Measurements from ENCODE around the gene ERAP2. TPM values are rescaled to one million over a fixed set of nuclear protein-coding genes. Genes with fewer than 3 reads are reported as not detected.

The ERAP2 gene
- polyA plus RNA-seq, 1 donor (not counting 4 experiments of a cell fraction or from before 2014, with no cell fraction given), result 41.0 TPM

- TF ChIP-seq, protein P1, sequence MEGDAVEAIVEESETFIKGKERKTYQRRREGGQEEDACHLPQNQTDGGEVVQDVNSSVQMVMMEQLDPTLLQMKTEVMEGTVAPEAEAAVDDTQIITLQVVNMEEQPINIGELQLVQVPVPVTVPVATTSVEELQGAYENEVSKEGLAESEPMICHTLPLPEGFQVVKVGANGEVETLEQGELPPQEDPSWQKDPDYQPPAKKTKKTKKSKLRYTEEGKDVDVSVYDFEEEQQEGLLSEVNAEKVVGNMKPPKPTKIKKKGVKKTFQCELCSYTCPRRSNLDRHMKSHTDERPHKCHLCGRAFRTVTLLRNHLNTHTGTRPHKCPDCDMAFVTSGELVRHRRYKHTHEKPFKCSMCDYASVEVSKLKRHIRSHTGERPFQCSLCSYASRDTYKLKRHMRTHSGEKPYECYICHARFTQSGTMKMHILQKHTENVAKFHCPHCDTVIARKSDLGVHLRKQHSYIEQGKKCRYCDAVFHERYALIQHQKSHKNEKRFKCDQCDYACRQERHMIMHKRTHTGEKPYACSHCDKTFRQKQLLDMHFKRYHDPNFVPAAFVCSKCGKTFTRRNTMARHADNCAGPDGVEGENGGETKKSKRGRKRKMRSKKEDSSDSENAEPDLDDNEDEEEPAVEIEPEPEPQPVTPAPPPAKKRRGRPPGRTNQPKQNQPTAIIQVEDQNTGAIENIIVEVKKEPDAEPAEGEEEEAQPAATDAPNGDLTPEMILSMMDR (optimal IDR thresholded peaks at IDR 0.05 in 1 of 3, IDR thresholded peaks at IDR 0.05 in 1 of 3, conservative IDR thresholded peaks at IDR 0.05 in 1 of 3; ENCODE audit: extremely low read depth in 1 of 3, insufficient read depth in 2 of 3, low read length in 3 of 3), result no peak
- no peak for TF ChIP-seq EZH2 (IDR thresholded peaks at IDR 0.05; ENCODE audit: low read length)
- Histone ChIP-seq H3K4me2 (ENCODE audit: control insufficient read depth, extremely low read depth, insufficient read depth, low read depth, low read length) (no peak overlapping the region), H3K27ac (ENCODE audit: control insufficient read depth, insufficient read depth, low read length) (no peak overlapping the region), H3K9ac (ENCODE audit: control insufficient read depth, extremely low read depth, insufficient read depth, low read length) (no peak overlapping the region), H4K20me1 (ENCODE audit: control insufficient read depth, extremely low read depth, insufficient read depth, low read length) (no peaks in the 10 kb centered on the region), H3K79me2 (ENCODE audit: control insufficient read depth, insufficient read depth, low read length) (no peaks in the 10 kb centered on the region), H3K4me3 (ENCODE audit: control insufficient read depth in 2 of 3, extremely low read depth in 1 of 3, insufficient read depth in 2 of 3, low read depth in 1 of 3, low read length in 3 of 3) (no peak overlapping the region), H3K9me3 (ENCODE audit: control insufficient read depth, low read depth, low read length) (no peaks in the 10 kb centered on the region), H2AFZ (ENCODE audit: control insufficient read depth, low read length) (no peak overlapping the region), H3K36me3 (ENCODE audit: control insufficient read depth in 2 of 2, extremely low read depth in 1 of 2, insufficient read depth in 2 of 2, low read length in 2 of 2) (no peaks in the 10 kb centered on the region), H3K9me1 (ENCODE audit: control insufficient read depth, extremely low read depth, insufficient read depth, low read length) (no peaks in the 10 kb centered on the region), H3K4me1 (ENCODE audit: control insufficient read depth, extremely low read depth, insufficient read depth, low read length) (no peaks in the 10 kb centered on the region), H3K27me3 (ENCODE audit: control insufficient read depth, extremely low read depth, insufficient read depth, low read length) (no peaks in the 10 kb centered on the region)
- FAIRE-seq (no peak), DNase-seq (ENCODE audit: low read depth, low spot score) (no peak)
- dilution Hi-C loops (cut with MboI; ENCODE audit: extremely low pct_ligation_motif_present, low sequenced_read_pairs), result no loop called here
Observed at GRCh38 chr5:96852759-96853158, 23.5 kb upstream of the ERAP2 start.

DNA sequence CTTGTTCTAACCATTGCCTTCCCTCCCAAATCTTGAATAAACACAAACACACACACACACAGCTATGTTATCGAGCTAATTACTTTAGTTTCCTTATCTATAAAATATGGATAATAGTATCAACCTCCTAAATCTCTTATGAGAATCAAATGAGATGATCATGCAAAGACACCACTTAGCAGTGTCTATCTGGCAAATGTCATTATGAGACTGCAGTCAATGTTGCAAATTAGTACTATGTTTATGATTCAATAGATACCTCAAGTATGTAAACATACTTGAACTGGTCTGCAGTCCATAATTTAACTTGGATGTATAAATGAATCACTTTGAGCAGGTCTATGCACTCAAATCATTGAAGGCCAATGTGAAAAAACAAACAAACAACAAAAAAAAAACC is 22.2 kb upstream of the ERAP2 start:
- Histone ChIP-seq H3K27me3 (ENCODE audit: control insufficient read depth, extremely low read depth, insufficient read depth, low read length) (no peaks in the 10 kb centered on the region), H3K36me3 (ENCODE audit: control insufficient read depth in 2 of 2, extremely low read depth in 1 of 2, insufficient read depth in 2 of 2, low read length in 2 of 2) (no peaks in the 10 kb centered on the region), H3K9me3 (ENCODE audit: control insufficient read depth, low read depth, low read length) (no peaks in the 10 kb centered on the region), H3K9ac (ENCODE audit: control insufficient read depth, extremely low read depth, insufficient read depth, low read length) (no peak overlapping the region), H4K20me1 (ENCODE audit: control insufficient read depth, extremely low read depth, insufficient read depth, low read length) (no peaks in the 10 kb centered on the region), H3K4me3 (ENCODE audit: control insufficient read depth in 2 of 3, extremely low read depth in 1 of 3, insufficient read depth in 2 of 3, low read depth in 1 of 3, low read length in 3 of 3) (no peak overlapping the region), H2AFZ (ENCODE audit: control insufficient read depth, low read length) (no peak overlapping the region), H3K4me1 (ENCODE audit: control insufficient read depth, extremely low read depth, insufficient read depth, low read length) (no peaks in the 10 kb centered on the region), H3K79me2 (ENCODE audit: control insufficient read depth, insufficient read depth, low read length) (no peaks in the 10 kb centered on the region), H3K4me2 (ENCODE audit: control insufficient read depth, extremely low read depth, insufficient read depth, low read depth, low read length) (no peak overlapping the region), H3K9me1 (ENCODE audit: control insufficient read depth, extremely low read depth, insufficient read depth, low read length) (no peaks in the 10 kb centered on the region), H3K27ac (ENCODE audit: control insufficient read depth, insufficient read depth, low read length) (no peak overlapping the region)
- dilution Hi-C loops (cut with MboI; ENCODE audit: extremely low pct_ligation_motif_present, low sequenced_read_pairs), result no loop called here
- no peak for DNase-seq (ENCODE audit: low read depth, low spot score)
- TF ChIP-seq, protein P1 (optimal IDR thresholded peaks at IDR 0.05 in 1 of 3, IDR thresholded peaks at IDR 0.05 in 1 of 3, conservative IDR thresholded peaks at IDR 0.05 in 1 of 3; ENCODE audit: extremely low read depth in 1 of 3, insufficient read depth in 2 of 3, low read length in 3 of 3), result no peak
- no peak for TF ChIP-seq EZH2 (IDR thresholded peaks at IDR 0.05; ENCODE audit: low read length)
- FAIRE-seq, result no peak
